Measurements from ENCODE around the gene SRBD1.

The SRBD1 gene

DNA sequence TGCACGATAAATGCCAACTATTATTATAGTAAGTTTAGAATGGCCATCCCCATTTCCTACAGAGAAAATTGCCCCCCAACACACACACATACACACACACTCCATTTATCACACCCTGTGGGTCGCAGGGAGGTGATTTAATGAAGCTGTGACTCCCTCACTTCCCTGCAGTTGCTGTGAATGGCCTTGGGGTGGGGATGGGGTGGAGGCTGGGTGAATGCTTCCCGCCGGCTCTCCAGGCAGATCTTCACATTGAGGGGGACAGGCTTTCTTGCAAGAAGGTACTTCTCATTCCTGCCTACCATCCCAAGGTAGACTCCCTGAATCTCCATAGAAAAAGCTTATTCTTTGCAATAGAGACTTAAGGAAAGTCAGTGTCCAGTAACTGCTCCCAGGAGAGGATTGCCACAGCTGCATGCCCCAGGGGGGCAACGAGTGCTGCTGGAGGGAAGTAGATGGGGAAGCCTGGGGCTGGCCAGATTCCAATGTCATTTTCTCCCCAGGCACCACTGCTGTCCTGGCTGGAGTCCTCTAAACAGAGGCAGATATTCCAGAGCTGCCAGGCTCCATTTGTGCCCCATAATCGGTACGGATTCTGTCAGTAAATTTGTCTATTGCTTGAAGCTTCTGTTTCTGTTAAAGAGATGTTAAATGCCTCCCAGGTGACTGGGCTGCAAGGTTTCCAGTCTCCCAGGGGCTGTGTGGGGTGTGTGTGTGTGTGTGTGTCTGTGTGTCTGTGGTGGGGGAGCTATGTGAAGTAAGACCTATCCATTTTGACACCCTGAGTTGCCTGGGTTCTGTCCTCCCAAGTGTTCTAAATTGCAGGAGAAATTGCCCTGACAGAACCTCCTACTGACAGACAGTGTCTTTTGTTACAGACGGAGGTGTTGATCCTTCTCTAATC lies 265.5 kb downstream of the SRBD1 start:
- DNase-seq, result no peak

DNA sequence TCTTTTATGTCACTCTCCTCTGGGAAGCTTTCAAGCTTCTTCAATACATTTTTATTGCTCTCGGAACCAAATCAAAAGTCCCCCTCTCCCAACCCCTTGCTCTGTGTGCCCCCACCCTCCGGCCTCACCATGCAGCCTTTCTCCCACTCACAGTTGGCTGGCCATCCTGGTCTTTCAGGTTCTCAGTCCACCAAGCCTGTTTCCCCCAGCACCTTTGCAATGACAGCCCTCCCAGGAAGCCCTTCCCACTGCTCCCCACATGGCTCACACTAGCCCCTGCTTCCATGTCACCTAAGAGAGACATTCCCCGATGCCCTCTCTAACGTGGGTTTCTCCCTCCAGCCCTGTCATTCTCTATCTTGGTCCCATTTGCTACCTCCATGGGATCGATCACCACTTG lies 266.6 kb downstream of the SRBD1 start:
- no peak for DNase-seq

DNA sequence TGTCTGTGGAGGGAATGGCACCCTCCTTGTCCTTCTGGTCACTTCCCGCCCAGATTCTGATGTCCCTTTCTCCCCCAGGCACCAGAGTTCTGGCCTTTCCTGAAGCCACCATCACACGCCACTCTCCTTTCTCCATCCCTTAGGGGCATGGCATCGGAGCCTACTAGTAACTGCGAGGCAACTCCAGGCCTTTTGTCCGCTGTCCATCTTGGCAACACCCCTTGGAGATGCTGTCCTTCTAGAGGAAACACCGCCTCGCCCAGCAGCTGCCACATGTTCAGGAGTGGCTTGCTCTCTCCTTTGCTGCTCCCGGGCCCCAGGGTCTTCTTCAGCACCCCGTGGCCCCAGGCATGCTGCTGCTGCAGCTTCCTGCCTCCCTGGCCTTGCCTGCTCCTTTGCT lies 267.0 kb downstream of the SRBD1 start:
- no peak for DNase-seq

DNA sequence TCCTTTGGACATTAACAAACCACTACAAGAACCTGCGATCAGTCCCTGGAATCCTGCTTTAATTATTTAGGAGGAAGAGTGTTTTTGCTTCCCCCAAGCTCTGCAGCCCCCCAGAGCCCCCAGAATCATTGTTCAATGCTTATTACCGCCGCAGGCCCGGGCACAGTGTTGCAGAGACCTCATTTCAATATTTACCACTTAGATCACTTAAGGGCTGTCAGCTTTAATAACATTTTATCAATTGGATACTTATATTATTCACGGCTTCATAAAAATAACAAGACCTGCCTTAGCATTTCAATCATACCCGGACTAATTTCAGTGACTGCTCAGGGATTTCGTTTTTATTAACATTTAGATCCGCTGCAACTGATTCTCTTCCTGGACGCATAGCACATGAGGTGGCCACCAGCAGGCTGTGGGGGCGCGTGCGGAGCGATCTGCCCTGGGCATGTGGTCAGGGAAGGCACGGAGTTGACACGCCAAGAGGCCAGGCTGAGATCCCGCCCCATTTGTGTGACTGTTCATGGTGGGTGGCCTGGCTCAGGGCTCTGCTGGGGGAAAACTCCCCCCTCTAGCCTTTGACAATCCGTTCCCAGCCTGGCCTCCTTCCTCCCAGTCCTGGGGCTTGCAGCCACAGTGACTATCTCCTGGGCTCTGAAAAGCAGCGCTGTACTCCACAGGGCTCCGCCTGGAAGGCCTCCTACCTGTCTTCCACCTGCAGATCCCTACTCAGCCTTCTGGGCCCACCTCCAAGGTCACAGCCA lies 267.6 kb downstream of the SRBD1 start:
- DNase-seq, result no peak

DNA sequence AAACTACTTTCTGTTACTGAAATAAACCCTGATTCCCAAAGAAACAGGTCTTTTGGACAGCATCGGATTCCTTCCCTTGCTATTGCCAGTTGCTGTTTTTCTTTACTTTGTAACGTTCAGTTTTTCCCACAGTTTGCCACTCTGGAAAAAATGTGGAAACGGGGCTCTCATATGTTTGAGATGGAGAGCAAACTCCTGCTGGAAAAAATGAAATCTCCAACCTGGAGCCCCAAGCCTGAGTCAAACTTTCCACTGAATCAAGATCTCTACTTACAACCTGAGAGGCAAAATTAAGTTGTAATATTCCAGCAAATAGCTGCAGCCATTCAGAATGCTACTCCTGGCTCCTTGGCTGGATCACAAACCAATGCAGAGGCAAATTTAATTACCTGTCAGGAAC lies 270.7 kb downstream of the SRBD1 start:
- no peak for DNase-seq

DNA sequence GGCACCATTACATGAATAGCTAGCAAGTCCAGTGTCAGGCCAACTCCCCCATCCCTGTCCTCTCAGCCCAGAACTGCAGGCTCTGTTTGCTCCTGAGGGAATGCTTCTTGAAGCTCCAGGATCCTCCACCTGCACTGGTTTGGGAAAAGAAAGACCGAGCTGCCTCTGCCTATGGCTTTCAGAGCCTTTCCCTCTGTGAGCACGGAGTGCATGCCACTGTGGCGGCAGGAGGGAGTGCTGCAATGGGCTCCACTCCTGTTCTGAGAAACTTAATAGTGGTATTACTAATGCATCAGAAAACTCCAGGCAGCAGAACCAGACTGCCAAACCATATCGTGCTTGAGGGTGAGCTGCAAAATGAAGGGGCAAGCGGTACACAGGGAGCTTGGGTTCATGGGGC lies 271.8 kb downstream of the SRBD1 start:
- no peak for DNase-seq
